GM12878 (cell line): ENCODE results near the gene STK11. TPM values are rescaled to one million over a fixed set of nuclear protein-coding genes. Genes with fewer than 3 reads are reported as not detected.

Experiments used
- ATF7 ChIP-seq: fragments of 450-650 bp; IDR thresholded peaks from 2 replicates; pipeline ENCODE4 v1.6.1; 2016; ENCODE audit warnings: low read depth, mild to moderate bottlenecking
- BMI1 ChIP-seq: fragments of 450-650 bp; IDR thresholded peaks from 2 replicates; pipeline ENCODE4 v1.6.1; 2016; ENCODE audit warnings: mild to moderate bottlenecking, moderate library complexity, borderline replicate concordance
- DPF2 ChIP-seq: fragments of 450-650 bp; IDR thresholded peaks from 2 replicates; pipeline ENCODE4 v1.6.1; 2017; ENCODE audit warnings: mild to moderate bottlenecking
- E4F1 ChIP-seq: fragments of 450-650 bp; IDR thresholded peaks from 2 replicates; pipeline ENCODE4 v1.6.1; 2018; ENCODE audit warnings: borderline replicate concordance, mild to moderate bottlenecking; ENCODE audit not compliant: partially characterized antibody
- IRF5 ChIP-seq: fragments of 450-650 bp; IDR thresholded peaks from 2 replicates; pipeline ENCODE4 v1.6.1; 2017; ENCODE audit warnings: borderline replicate concordance
- MXI1 ChIP-seq: fragments of 150-350 bp; IDR thresholded peaks from 2 replicates; pipeline ENCODE4 v1.6.1; 2011; ENCODE audit warnings: low read depth, mild to moderate bottlenecking, inconsistent platforms, low read length, improper control_type of control experiment
- MYB ChIP-seq: fragments of 150-350 bp; IDR thresholded peaks from 2 replicates; pipeline ENCODE4 v1.6.1; 2014; ENCODE audit warnings: mild to moderate bottlenecking, low read depth, low read length, borderline replicate concordance
- NR2C1 ChIP-seq: fragments of 450-650 bp; IDR thresholded peaks from 2 replicates; pipeline ENCODE4 v1.6.1; 2017; ENCODE audit warnings: antibody characterized with exemption, mild to moderate bottlenecking, moderate library complexity
- PBX3 ChIP-seq: IDR thresholded peaks from 2 replicates; pipeline ENCODE4 v1.6.1; 2011; ENCODE audit warnings: mild to moderate bottlenecking, low read depth, low read length, moderate library complexity; ENCODE audit not compliant: insufficient replicate concordance
- RAD51 ChIP-seq: fragments of 450-650 bp; IDR thresholded peaks from 2 replicates; pipeline ENCODE4 v1.6.1; 2016; ENCODE audit warnings: moderate library complexity, mild to moderate bottlenecking, inconsistent platforms
- SIX5 ChIP-seq: IDR thresholded peaks from 2 replicates; pipeline ENCODE4 v1.6.1; 2011; ENCODE audit warnings: mild to moderate bottlenecking, low read depth, low read length, moderate library complexity; ENCODE audit not compliant: severe bottlenecking
- SP1 ChIP-seq: IDR thresholded peaks from one replicate; pipeline ENCODE4 v1.6.1; 2011; ENCODE audit warnings: low read depth, low read length
- SREBF1 ChIP-seq: IDR thresholded peaks from 2 replicates; pipeline ENCODE4 v1.6.1; 2012; ENCODE audit warnings: mild to moderate bottlenecking, low read length
- STAT1 ChIP-seq: fragments of 450-650 bp; conservative IDR thresholded peaks from 2 replicates; pipeline ENCODE4 v1.6.1; 2014; ENCODE audit warnings: antibody characterized with exemption, mild to moderate bottlenecking
- TAF1 ChIP-seq: IDR thresholded peaks from 2 replicates; pipeline ENCODE4 v1.6.1; 2011; ENCODE audit warnings: mild to moderate bottlenecking, low read depth, low read length, borderline replicate concordance
- TCF3 ChIP-seq: IDR thresholded peaks from 2 replicates; pipeline ENCODE4 v1.6.1; 2012; ENCODE audit warnings: low read depth, mild to moderate bottlenecking, low read length, borderline replicate concordance; ENCODE audit not compliant: insufficient read depth
- ZBTB11 ChIP-seq: fragments of 450-650 bp; formaldehyde crosslinking; IDR thresholded peaks from 2 replicates; pipeline ENCODE4 v1.5.0; 2022; ENCODE audit warnings: mild to moderate bottlenecking, missing genetic modification characterization
- ZBTB33 ChIP-seq: fragments of 450-650 bp; IDR thresholded peaks from 2 replicates; pipeline ENCODE4 v1.6.1; 2017; ENCODE audit warnings: mild to moderate bottlenecking
- ZNF217 ChIP-seq: fragments of 450-650 bp; IDR thresholded peaks from 2 replicates; pipeline ENCODE4 v1.6.1; 2017; ENCODE audit warnings: antibody characterized with exemption, mild to moderate bottlenecking
- polyA plus RNA-seq, 11 experiments: library from polyadenylated mRNA; depleted of rRNA in 4 of 11; unstranded in 6 of 11; stranded (reverse) in 5 of 11; fragments of >200 nt; fragmentation: Nextera tagmentation in 4 of 11; fragmentation: Illumina TruSeq in 1 of 11; extraction: Ambion mirVana in 4 of 11; extraction: Trizol in 1 of 11; gene quantifications; 1 replicate in 1 of 11; 2 replicates in 10 of 11; pipeline versions ENCODE4 v1.2.1 to v1.2.3, GENCODE V29; 2011 to 2016; ENCODE audit warnings: inconsistent platforms in 2 of 11, missing spikeins in 2 of 11, low read depth in 1 of 11
- total RNA-seq, 4 experiments: library from RNA; depleted of rRNA in 3 of 4; stranded (reverse); fragments of >200 nt in 3 of 4; fragmentation: Illumina TruSeq in 1 of 4; extraction: Trizol in 1 of 4; gene quantifications; 2 replicates each; pipeline versions ENCODE4 v1.2.1 to v1.2.3, GENCODE V29; 2013 to 2021

STK11 gene
- total and polyA plus RNA-seq, 10 of the 15 experiments (the other 5 are each of a cell fraction or from before 2014, with no cell fraction given) = 0.33 to 71.0 (median 23.8) TPM

- TF ChIP-seq ZBTB11 (CRISPR knock-in tag) (no peak), MYB (no peak), NR2C1 (peak; percentile 35; the same call in 1 of the 2 replicates), TCF3 (peak; percentile 88), STAT1 (no peak), TAF1 (peak; percentile 98), SP1 (peak; percentile 31), MXI1 (peak; percentile 76), ZNF217 (peak; percentile 90), SIX5 (peak; percentile 25), BMI1 (no peak), PBX3 (no peak), ZBTB33 (no peak), ATF7 (no peak), IRF5 (no peak), RAD51 (peak; percentile 28; the same call in 1 of the 2 replicates), E4F1 (peak; percentile 85), DPF2 (0 out of 2 replicates have a peak, but pooled peaks have one; percentile 45), SREBF1 (no peak)
Observed at GRCh38 chr19:1173845-1174809, 31.5 kb upstream of the STK11 start, which contains the start of gene SBNO2 (continued).
